H1 (cell line): ENCODE data around the gene SCNN1G. TPM values are rescaled to one million over a fixed set of nuclear protein-coding genes. Genes with fewer than 3 reads are reported as not detected.

Source experiments
- CTCF ChIA-PET: fragments of 300-600 bp; sonication (Branson Sonifier 250); formaldehyde crosslinking; loops from one replicate; lab custom pipeline; 2021; ENCODE audit not compliant: partially characterized antibody; lab: Charles Lee
- POLR2A ChIA-PET: fragments of 300-600 bp; sonication (Branson Sonifier 250); formaldehyde crosslinking; loops from one replicate; lab custom pipeline; 2021; ENCODE audit warnings: inconsistent platforms; ENCODE audit not compliant: partially characterized antibody; lab: Charles Lee
- DNase-seq, 2 experiments: peaks; one replicate each; pipeline versions ENCODE4 v3.0.0 to v3.0.0-alpha.2; 2010 to 2022; ENCODE audit warnings: low spot score in 2 of 2, low read depth in 1 of 2, mixed read lengths in 1 of 2
- FAIRE-seq: peaks from 2 replicates; lab custom pipeline; 2011; peaks lifted over from hg19 to GRCh38; lab: Jason Lieb, UNC
- H2AFZ ChIP-seq: 2 replicates; pipeline ENCODE4 v1.8.1; 2012; ENCODE audit warnings: low read length, inconsistent platforms
- H2AK5ac ChIP-seq: 2 replicates; pipeline ENCODE4 v1.6.1; 2013; ENCODE audit warnings: low read depth, low read length
- H2BK120ac ChIP-seq: replicated peaks from 2 replicates; pipeline ENCODE3; 2013; ENCODE audit warnings: low read depth, low read length, inconsistent platforms
- H2BK12ac ChIP-seq: 2 replicates; pipeline ENCODE4 v1.6.1; 2013; ENCODE audit warnings: low read depth, low read length
- H2BK15ac ChIP-seq: 2 replicates; pipeline ENCODE4 v1.6.1; 2013; ENCODE audit warnings: low read length
- H2BK20ac ChIP-seq: 2 replicates; pipeline ENCODE4 v1.6.1; 2013; ENCODE audit warnings: low read length
- H2BK5ac ChIP-seq: 2 replicates; pipeline ENCODE4 v1.6.1; 2013; ENCODE audit warnings: low read depth, low read length
- H3K14ac ChIP-seq: 2 replicates; pipeline ENCODE4 v1.6.1; 2013; ENCODE audit warnings: inconsistent platforms; ENCODE audit not compliant: insufficient read length
- H3K18ac ChIP-seq: 2 replicates; pipeline ENCODE4 v1.6.1; 2013; ENCODE audit warnings: low read length; ENCODE audit errors: extremely low read depth
- H3K23ac ChIP-seq: 2 replicates; pipeline ENCODE4 v1.6.1; 2013; ENCODE audit warnings: inconsistent platforms; ENCODE audit not compliant: insufficient read length
- H3K23me2 ChIP-seq: 2 replicates; pipeline ENCODE4 v1.6.1; 2013; ENCODE audit warnings: low read depth, low read length
- H3K27ac ChIP-seq: 2 replicates; pipeline ENCODE4 v1.6.1; 2011; ENCODE audit warnings: low read depth, low read length, inconsistent platforms
- H3K27me3 ChIP-seq, 4 experiments: replicated peaks in 1 of 4; 1 replicate in 1 of 4; 2 replicates in 3 of 4; pipeline versions ENCODE4 v1.6.1 to v1.8.1; 2011 to 2013; ENCODE audit warnings: low read length in 3 of 4, mild to moderate bottlenecking in 3 of 4, inconsistent platforms in 2 of 4, mixed read lengths in 2 of 4, moderate library complexity in 1 of 4; ENCODE audit not compliant: control insufficient read depth in 3 of 4, insufficient read depth in 3 of 4; ENCODE audit errors: extremely low read depth in 1 of 4
- H3K36me3 ChIP-seq, 4 experiments: 2 replicates each; pipeline versions ENCODE4 v1.6.1 to v1.8.1; 2011 to 2013; ENCODE audit warnings: mild to moderate bottlenecking in 4 of 4, low read length in 3 of 4, moderate library complexity in 2 of 4, control low read depth in 1 of 4, inconsistent platforms in 1 of 4; ENCODE audit not compliant: insufficient read depth in 4 of 4, control insufficient read depth in 2 of 4
- H3K4ac ChIP-seq: replicated peaks from 2 replicates; pipeline ENCODE3; 2013; ENCODE audit warnings: low read length, low read depth, mixed read lengths, inconsistent platforms; ENCODE audit not compliant: insufficient read length
- H3K4me1 ChIP-seq, 4 experiments: replicated peaks in 1 of 4; 1 replicate in 1 of 4; 2 replicates in 3 of 4; pipeline versions ENCODE4 v1.6.1 to v1.8.1; 2011 to 2013; ENCODE audit warnings: low read length in 3 of 4, inconsistent platforms in 2 of 4, mixed read lengths in 1 of 4; ENCODE audit not compliant: insufficient read depth in 4 of 4, control insufficient read depth in 3 of 4
- H3K4me2 ChIP-seq, 2 experiments: 2 replicates each; pipeline versions ENCODE4 v1.6.1 to v1.8.1; 2011 to 2013; ENCODE audit warnings: low read depth in 2 of 2, low read length in 2 of 2, control low read depth in 1 of 2, inconsistent platforms in 1 of 2, mild to moderate bottlenecking in 1 of 2; ENCODE audit not compliant: insufficient read depth in 1 of 2
- H3K4me3 ChIP-seq, 4 experiments: fragments of 200-600, 300-600 bp in 1 of 4; sonication (generic), shearing (Covaris generic), sonication (Bioruptor Twin) in 1 of 4; 2 replicates each; pipeline versions ENCODE4 v1.5.1 to v1.8.1; 2011 to 2016; ENCODE audit warnings: low read length in 4 of 4, low read depth in 3 of 4, control low read depth in 2 of 4, inconsistent platforms in 2 of 4, mild to moderate bottlenecking in 2 of 4, mixed read lengths in 1 of 4, moderate library complexity in 1 of 4; ENCODE audit not compliant: insufficient read depth in 2 of 4; ENCODE audit errors: extremely low read depth in 1 of 4
- H3K56ac ChIP-seq: replicated peaks from 2 replicates; pipeline ENCODE3; 2013; ENCODE audit warnings: low read depth, mild to moderate bottlenecking, mixed read lengths, low read length, inconsistent platforms; ENCODE audit not compliant: insufficient read length
- H3K79me1 ChIP-seq: 2 replicates; pipeline ENCODE4 v1.6.1; 2013; ENCODE audit warnings: low read depth, low read length, control low read depth
- H3K79me2 ChIP-seq, 2 experiments: 2 replicates each; pipeline versions ENCODE4 v1.6.1 to v1.8.1; 2012 to 2013; ENCODE audit warnings: low read length in 2 of 2, mild to moderate bottlenecking in 2 of 2, inconsistent platforms in 1 of 2; ENCODE audit not compliant: insufficient read depth in 2 of 2, control insufficient read depth in 1 of 2
- H3K9ac ChIP-seq, 4 experiments: replicated peaks in 1 of 4; 1 replicate in 1 of 4; 2 replicates in 3 of 4; pipeline versions ENCODE4 v1.6.1 to v1.8.1; 2011 to 2013; ENCODE audit warnings: low read depth in 3 of 4, low read length in 3 of 4, control low read depth in 2 of 4, mild to moderate bottlenecking in 2 of 4, moderate library complexity in 2 of 4, inconsistent platforms in 1 of 4; ENCODE audit errors: extremely low read depth in 1 of 4
- H3K9me3 ChIP-seq, 2 experiments: 2 replicates each; pipeline versions ENCODE4 v1.6.1 to v1.8.1; 2012 to 2013; ENCODE audit warnings: mild to moderate bottlenecking in 2 of 2, moderate library complexity in 2 of 2, control low read depth in 1 of 2, inconsistent platforms in 1 of 2, low read depth in 1 of 2, low read length in 1 of 2, mixed read lengths in 1 of 2; ENCODE audit not compliant: insufficient read depth in 2 of 2
- H4K20me1 ChIP-seq, 2 experiments: replicated peaks in 1 of 2; 2 replicates each; pipeline versions ENCODE3 to v1.8.1; 2011 to 2013; ENCODE audit warnings: inconsistent platforms in 2 of 2, low read length in 2 of 2, mild to moderate bottlenecking in 1 of 2; ENCODE audit not compliant: insufficient read depth in 2 of 2, control insufficient read depth in 1 of 2
- H4K5ac ChIP-seq: 2 replicates; pipeline ENCODE4 v1.6.1; 2013; ENCODE audit warnings: low read length, low read depth, mixed read lengths, inconsistent platforms; ENCODE audit not compliant: insufficient read length
- H4K8ac ChIP-seq: 2 replicates; pipeline ENCODE4 v1.8.0; 2013; ENCODE audit warnings: mild to moderate bottlenecking, moderate library complexity, low read length, inconsistent platforms; ENCODE audit not compliant: insufficient read depth; ENCODE audit errors: extremely low read depth
- H4K91ac ChIP-seq: replicated peaks from 2 replicates; pipeline ENCODE3; 2013; ENCODE audit warnings: low read length, mixed read lengths, inconsistent platforms; ENCODE audit not compliant: insufficient read length
- CTCF ChIP-seq, 3 experiments: IDR thresholded peaks; 1 replicate in 2 of 3; 2 replicates in 1 of 3; pipeline versions ENCODE4 v1.5.1 to v1.6.1; 2011; ENCODE audit warnings: low read length in 3 of 3, mild to moderate bottlenecking in 3 of 3, inconsistent platforms in 2 of 3, low read depth in 1 of 3, moderate library complexity in 1 of 3; ENCODE audit not compliant: insufficient read depth in 1 of 3; ENCODE audit errors: control extremely low read depth in 1 of 3
- EGR1 ChIP-seq: IDR thresholded peaks from 2 replicates; pipeline ENCODE4 v1.6.1; 2011; ENCODE audit warnings: low read depth, low read length, borderline replicate concordance
- GABPA ChIP-seq: IDR thresholded peaks from 2 replicates; pipeline ENCODE4 v1.6.1; 2011; ENCODE audit warnings: mild to moderate bottlenecking, low read length, moderate library complexity, borderline replicate concordance; ENCODE audit not compliant: insufficient read depth
- HDAC6 ChIP-seq: IDR thresholded peaks from one replicate; pipeline ENCODE4 v1.7.1; 2012; ENCODE audit warnings: low read depth, mild to moderate bottlenecking, inconsistent platforms, low read length, moderate library complexity
- RFX5 ChIP-seq: IDR thresholded peaks from 2 replicates; pipeline ENCODE4 v1.6.1; 2011; ENCODE audit warnings: low read depth, low read length, improper control_type of control experiment, borderline replicate concordance
- SUZ12 ChIP-seq: fragments of 200-600 bp; sonication (generic); IDR thresholded peaks from 2 replicates; pipeline ENCODE4 v1.6.1; 2012; ENCODE audit warnings: mild to moderate bottlenecking, inconsistent platforms, low read length, moderate library complexity, mixed read lengths
- TAF1 ChIP-seq: IDR thresholded peaks from 2 replicates; pipeline ENCODE4 v1.6.1; 2011; ENCODE audit warnings: mild to moderate bottlenecking, low read depth, low read length
- WGBS, 2 experiments: shearing (Covaris generic) in 1 of 2; methylation state at CpG; one replicate each; pipeline versions ENCODE4 v1.1.6 to v1.1.7; 2013 to 2015; ENCODE audit warnings: low lambda C conversion rate in 2 of 2, mixed read lengths in 2 of 2, inconsistent platforms in 1 of 2, low coverage in 1 of 2, missing lambda C conversion rate in 1 of 2; ENCODE audit not compliant: insufficient replicate concordance in 2 of 2, insufficient coverage in 1 of 2, insufficient read length in 1 of 2; ENCODE audit errors: extremely low coverage in 1 of 2, missing lambda C conversion rate in 1 of 2; 5-methylcytosine and 5-hydroxymethylcytosine counted together
- polyA plus RNA-seq, 7 experiments: library from polyadenylated mRNA; depleted of rRNA in 3 of 7; stranded (reverse) in 5 of 7; unstranded in 2 of 7; fragments of >200 nt in 5 of 7; fragments of 200-250 nt in 2 of 7; gene quantifications; 1 replicate in 5 of 7; 2 replicates in 1 of 7; 4 replicates in 1 of 7; pipeline versions ENCODE4 v1.2.1 to v1.2.3, GENCODE V29; 2011 to 2013; ENCODE audit warnings: missing spikeins in 2 of 7, mixed read lengths in 2 of 7
- total RNA-seq: library from RNA; stranded (reverse); fragmentation: NEBNext Ultra II Directional; extraction: Animal tissue kit (Norgen Biotek cat#: 25700); gene quantifications from 2 replicates; pipeline ENCODE4 v1.2.1, GENCODE V29; 2021

SCNN1G gene
- total and polyA plus RNA-seq, 2 of the 8 experiments (the other 6 are each of a cell fraction or from before 2014, with no cell fraction given), result 0.73 to 1.1 TPM

- Histone ChIP-seq H3K23me2 (no peaks in the 10 kb centered on the region; the same call in 1 of the 2 replicates), H3K79me2 (no peaks in the 10 kb centered on the region), H2BK12ac (no peak overlapping the region), H2BK120ac (no peak overlapping the region), H4K8ac (no peak overlapping the region), H3K14ac (no peak overlapping the region), H4K91ac (no peak overlapping the region), H3K4me3 (no peak overlapping the region), H2AK5ac (no peak overlapping the region), H3K27ac (no peak overlapping the region), H3K79me1 (no peaks in the 10 kb centered on the region), H4K5ac (no peak overlapping the region), H3K9ac (no peak overlapping the region), H2BK20ac (no peak overlapping the region), H2BK5ac (no peak overlapping the region), H3K4me1 (no peaks in the 10 kb centered on the region; a peak in 1 of 7 replicates), H3K18ac (no peak overlapping the region), H3K56ac (no peak overlapping the region), H2AFZ (no peak overlapping the region), H2BK15ac (no peak overlapping the region), H4K20me1 (no peaks in the 10 kb centered on the region), H3K23ac (no peak overlapping the region), H3K36me3 (no peaks in the 10 kb centered on the region), H3K27me3 (no peaks in the 10 kb centered on the region), H3K4ac (no peak overlapping the region), H3K9me3 (peaks cover 0 to 4% of the 10 kb centered on the region in 2 experiments; a peak in 1 of 4 replicates), H3K4me2 (no peak overlapping the region)
- no peak for FAIRE-seq
- DNase-seq, result no peak
- no peak for TF ChIP-seq HDAC6
- no peak for TF ChIP-seq SUZ12
- no peak for TF ChIP-seq RFX5
- TF ChIP-seq EGR1, result no peak
- TF ChIP-seq TAF1, result no peak
- TF ChIP-seq GABPA, result no peak
- TF ChIP-seq CTCF (IDR thresholded peaks at IDR 0.05; ENCODE audit: control extremely low read depth in 1 of 3, insufficient read depth in 1 of 3, low read depth in 1 of 3, low read length in 3 of 3), result no peak
- ChIA-PET CTCF (interaction anchor here (1.5 kb wide), 1 partner anchor 14 kb away, joined by 4 read pairs; no protein-coding TSS in a partner anchor), POLR2A (interaction anchor here (0.7 kb wide), 1 partner anchor 36 kb away, joined by 3 read pairs; no protein-coding TSS in a partner anchor)
- 94% methylated on average over 6 of the region's 6 CpGs; no CpG with 5 or more reads in 1 of the 2 experiments for WGBS, 2 experiments
These were observed 24.4 kb upstream of the SCNN1G start for GRCh38 chr16:23158114-23158513.
